K562 (cell line): ENCODE results near the gene MYMX. TPM values are rescaled to one million over a fixed set of nuclear protein-coding genes. Genes with fewer than 3 reads are reported as not detected.

Experiments
- ARNT ChIP-seq, 2 experiments: fragments of 450-650 bp; IDR thresholded peaks; 2 replicates each; pipeline ENCODE4 v1.6.1; 2016; ENCODE audit warnings: mild to moderate bottlenecking in 1 of 2
- BCOR ChIP-seq: fragments of 450-650 bp; IDR thresholded peaks from 2 replicates; pipeline ENCODE4 v1.6.1; 2016
- BHLHE40 ChIP-seq: IDR thresholded peaks from 2 replicates; pipeline ENCODE4 v1.6.1; 2011; ENCODE audit warnings: low read length, improper control_type of control experiment
- E2F3 ChIP-seq: fragments of 250-450 bp; sonication (Bioruptor Pico); IDR thresholded peaks from 2 replicates; pipeline ENCODE4 v1.4.0; 2020; ENCODE audit warnings: mild to moderate bottlenecking
- FOXK2 ChIP-seq, 2 experiments: fragments of 450-650 bp; IDR thresholded peaks in 1 of 2; conservative IDR thresholded peaks in 1 of 2; 2 replicates each; pipeline ENCODE4 v1.6.1; 2016; ENCODE audit warnings: low read depth in 2 of 2, mild to moderate bottlenecking in 1 of 2
- JUND ChIP-seq, 2 experiments: IDR thresholded peaks; 2 replicates in 1 of 2; 3 replicates in 1 of 2; pipeline ENCODE4 v1.6.1; 2011; ENCODE audit warnings: borderline replicate concordance in 2 of 2, low read depth in 2 of 2, low read length in 2 of 2, improper control_type of control experiment in 1 of 2, missing biosample characterization in 1 of 2, missing genetic modification characterization in 1 of 2, missing genetic modification reagents in 1 of 2
- MCM3 ChIP-seq: fragments of 450-650 bp; IDR thresholded peaks from 2 replicates; pipeline ENCODE4 v1.6.1; 2016
- MTF1 ChIP-seq: fragments of 250-450 bp; sonication (Bioruptor Pico); IDR thresholded peaks from 2 replicates; pipeline ENCODE4 v1.9.0; 2021; ENCODE audit warnings: moderate library complexity, mild to moderate bottlenecking, inconsistent platforms, borderline replicate concordance
- NCOR1 ChIP-seq: fragments of 450-650 bp; IDR thresholded peaks from 2 replicates; pipeline ENCODE4 v1.6.1; 2016; ENCODE audit warnings: mild to moderate bottlenecking, moderate library complexity
- NR1H2 ChIP-seq: sonication (generic); formaldehyde crosslinking; IDR thresholded peaks from 2 replicates; pipeline ENCODE4 v1.4.0; 2020; ENCODE audit warnings: mild to moderate bottlenecking, missing genetic modification reagents
- NR2C1 ChIP-seq, 2 experiments: fragments of 450-650 bp; IDR thresholded peaks; 2 replicates each; pipeline ENCODE4 v1.6.1; 2017; ENCODE audit warnings: mild to moderate bottlenecking in 2 of 2, antibody characterized with exemption in 1 of 2, inconsistent platforms in 1 of 2, missing compliant biosample characterization in 1 of 2, missing genetic modification characterization in 1 of 2
- RBM15 ChIP-seq: fragments of 200-400 bp; formaldehyde crosslinking; IDR thresholded peaks from 2 replicates; pipeline ENCODE4 v1.6.1; 2018; ENCODE audit warnings: mild to moderate bottlenecking, low read length, moderate library complexity; ENCODE audit not compliant: insufficient read depth
- SAFB2 ChIP-seq: fragments of 200-400 bp; formaldehyde crosslinking; IDR thresholded peaks from 2 replicates; pipeline ENCODE4 v1.6.1; 2018; ENCODE audit warnings: borderline replicate concordance, low read length, low read depth, moderate library complexity; ENCODE audit not compliant: severe bottlenecking
- SMARCE1 ChIP-seq: fragments of 450-650 bp; IDR thresholded peaks from 2 replicates; pipeline ENCODE4 v1.7.1; 2016; ENCODE audit warnings: mild to moderate bottlenecking
- TAF15 ChIP-seq: fragments of 200-400 bp; formaldehyde crosslinking; IDR thresholded peaks from 2 replicates; pipeline ENCODE4 v1.6.1; 2017; ENCODE audit warnings: mild to moderate bottlenecking, low read depth, low read length, moderate library complexity
- ZKSCAN8 ChIP-seq: fragments of 200-800 bp; sonication (Bioruptor generic); IDR thresholded peaks from 2 replicates; pipeline ENCODE4 v1.6.1; 2016; ENCODE audit warnings: missing genetic modification characterization, missing compliant biosample characterization
- ZNF311 ChIP-seq: fragments of 250-450 bp; sonication (Bioruptor Pico); IDR thresholded peaks from 2 replicates; pipeline ENCODE4 v1.4.0; 2020; ENCODE audit warnings: mild to moderate bottlenecking, moderate library complexity
- ZNF347 ChIP-seq: fragments of 450-650 bp; formaldehyde crosslinking; IDR thresholded peaks from 2 replicates; pipeline ENCODE4 v1.4.0; 2020; ENCODE audit warnings: low read depth, mild to moderate bottlenecking, moderate library complexity
- ZNF445 ChIP-seq: fragments of 250-450 bp; sonication (Bioruptor Pico); IDR thresholded peaks from 2 replicates; pipeline ENCODE4 v1.4.0; 2020; ENCODE audit warnings: low read depth, mild to moderate bottlenecking, moderate library complexity
- ZNF778 ChIP-seq: fragments of 450-650 bp; formaldehyde crosslinking; IDR thresholded peaks from 2 replicates; pipeline ENCODE4 v1.4.0; 2020; ENCODE audit warnings: mild to moderate bottlenecking, moderate library complexity
- polyA plus RNA-seq, 8 experiments: library from polyadenylated mRNA; depleted of rRNA in 4 of 8; stranded (reverse) in 5 of 8; unstranded in 3 of 8; fragments of >200 nt; fragmentation: Nextera tagmentation in 2 of 8; fragmentation: Illumina TruSeq in 1 of 8; extraction: Ambion mirVana in 2 of 8; extraction: Trizol in 1 of 8; gene quantifications; 2 replicates each; pipeline versions ENCODE4 v1.2.1 to v1.2.3, GENCODE V29; 2011 to 2014; ENCODE audit warnings: inconsistent platforms in 1 of 8, missing spikeins in 1 of 8
- total RNA-seq, 7 experiments: library from RNA; depleted of rRNA in 6 of 7; stranded (reverse); fragments of >200 nt in 6 of 7; fragmentation: Illumina TruSeq in 2 of 7; extraction: Trizol in 2 of 7; gene quantifications; 2 replicates each; pipeline versions ENCODE4 v1.2.1 to v1.2.3, GENCODE V29; 2011 to 2021; ENCODE audit warnings: low replicate concordance in 1 of 7
- TF ChIP-seq, protein P1 (sequence below): fragments of 250-450 bp; sonication (Bioruptor Pico); IDR thresholded peaks from 2 replicates; pipeline ENCODE4 v1.8.0; 2022; ENCODE audit warnings: inconsistent platforms
- TF ChIP-seq, protein P2 (sequence below): fragments of 450-650 bp; IDR thresholded peaks from 2 replicates; pipeline ENCODE4 v1.6.1; 2014; ENCODE audit warnings: low read depth, mild to moderate bottlenecking, moderate library complexity, borderline replicate concordance
- TF ChIP-seq, protein P3 (sequence below): sonication (generic); formaldehyde crosslinking; IDR thresholded peaks from 2 replicates; pipeline ENCODE4 v1.8.0; 2022; ENCODE audit warnings: mild to moderate bottlenecking, missing genetic modification reagents
- TF ChIP-seq, protein P4 (sequence below): sonication (generic); formaldehyde crosslinking; IDR thresholded peaks from 2 replicates; pipeline ENCODE4 v1.8.0; 2022; ENCODE audit warnings: mild to moderate bottlenecking, missing genetic modification reagents

The MYMX gene
- total and polyA plus RNA-seq, 9 of the 15 experiments (the other 6 are each of a cell fraction or from before 2014, with no cell fraction given) = 0.12 TPM; not detected in 8

DNA sequence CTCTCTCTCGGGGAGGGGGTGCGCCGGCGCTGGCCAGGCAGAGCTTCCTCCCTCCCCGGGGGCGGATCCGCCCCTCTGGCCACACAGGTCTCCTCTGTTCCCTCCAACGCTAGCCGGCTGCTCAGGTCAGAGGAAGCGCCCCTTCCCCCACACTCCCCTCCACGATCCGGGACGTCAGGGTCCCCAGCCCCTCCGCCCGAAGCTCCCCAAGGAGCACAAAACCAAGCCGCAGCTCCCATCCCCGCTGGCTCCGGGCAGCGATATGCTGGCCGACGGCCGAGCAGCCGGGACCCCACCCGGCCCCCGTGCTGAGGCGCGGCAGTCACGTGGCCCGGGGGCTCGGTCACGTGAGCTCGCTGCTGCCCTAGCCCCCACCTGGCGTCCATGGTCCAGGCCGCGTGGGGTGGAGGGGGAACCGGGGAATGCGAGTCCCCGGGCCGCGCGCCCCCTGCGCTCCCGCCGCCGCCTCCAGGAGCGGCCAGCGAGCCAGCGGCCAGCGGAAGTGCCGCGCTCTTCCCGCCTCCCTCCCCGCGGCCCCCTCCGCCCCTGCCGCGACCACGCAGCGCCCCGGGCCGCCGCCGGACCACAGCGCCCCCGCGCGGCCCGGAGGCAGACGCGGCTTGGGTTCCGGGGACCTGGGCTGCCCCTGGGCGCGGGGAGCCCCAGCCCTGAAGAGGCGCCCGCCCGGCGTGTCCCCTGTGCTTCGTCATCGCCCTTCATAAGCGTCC lies 40.5 kb downstream of the MYMX start, which contains the start of gene SLC35B2 (continued):
- TF ChIP-seq, protein P1, sequence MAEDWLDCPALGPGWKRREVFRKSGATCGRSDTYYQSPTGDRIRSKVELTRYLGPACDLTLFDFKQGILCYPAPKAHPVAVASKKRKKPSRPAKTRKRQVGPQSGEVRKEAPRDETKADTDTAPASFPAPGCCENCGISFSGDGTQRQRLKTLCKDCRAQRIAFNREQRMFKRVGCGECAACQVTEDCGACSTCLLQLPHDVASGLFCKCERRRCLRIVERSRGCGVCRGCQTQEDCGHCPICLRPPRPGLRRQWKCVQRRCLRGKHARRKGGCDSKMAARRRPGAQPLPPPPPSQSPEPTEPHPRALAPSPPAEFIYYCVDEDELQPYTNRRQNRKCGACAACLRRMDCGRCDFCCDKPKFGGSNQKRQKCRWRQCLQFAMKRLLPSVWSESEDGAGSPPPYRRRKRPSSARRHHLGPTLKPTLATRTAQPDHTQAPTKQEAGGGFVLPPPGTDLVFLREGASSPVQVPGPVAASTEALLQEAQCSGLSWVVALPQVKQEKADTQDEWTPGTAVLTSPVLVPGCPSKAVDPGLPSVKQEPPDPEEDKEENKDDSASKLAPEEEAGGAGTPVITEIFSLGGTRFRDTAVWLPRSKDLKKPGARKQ (CRISPR knock-in tag) = no peak
- TF ChIP-seq ZKSCAN8 = no peak
- peak; percentile 54; the same call in 1 of the 2 replicates for TF ChIP-seq BCOR
- no peak; the same call in 1 of the 2 replicates for TF ChIP-seq NR1H2
- TF ChIP-seq, protein P2, sequence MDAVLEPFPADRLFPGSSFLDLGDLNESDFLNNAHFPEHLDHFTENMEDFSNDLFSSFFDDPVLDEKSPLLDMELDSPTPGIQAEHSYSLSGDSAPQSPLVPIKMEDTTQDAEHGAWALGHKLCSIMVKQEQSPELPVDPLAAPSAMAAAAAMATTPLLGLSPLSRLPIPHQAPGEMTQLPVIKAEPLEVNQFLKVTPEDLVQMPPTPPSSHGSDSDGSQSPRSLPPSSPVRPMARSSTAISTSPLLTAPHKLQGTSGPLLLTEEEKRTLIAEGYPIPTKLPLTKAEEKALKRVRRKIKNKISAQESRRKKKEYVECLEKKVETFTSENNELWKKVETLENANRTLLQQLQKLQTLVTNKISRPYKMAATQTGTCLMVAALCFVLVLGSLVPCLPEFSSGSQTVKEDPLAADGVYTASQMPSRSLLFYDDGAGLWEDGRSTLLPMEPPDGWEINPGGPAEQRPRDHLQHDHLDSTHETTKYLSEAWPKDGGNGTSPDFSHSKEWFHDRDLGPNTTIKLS = peak; percentile 69
- TF ChIP-seq, protein P3, sequence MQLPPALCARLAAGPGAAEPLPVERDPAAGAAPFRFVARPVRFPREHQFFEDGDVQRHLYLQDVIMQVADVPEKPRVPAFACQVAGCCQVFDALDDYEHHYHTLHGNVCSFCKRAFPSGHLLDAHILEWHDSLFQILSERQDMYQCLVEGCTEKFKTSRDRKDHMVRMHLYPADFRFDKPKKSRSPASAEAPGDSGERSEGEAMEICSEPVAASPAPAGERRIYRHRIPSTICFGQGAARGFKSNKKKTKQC (CRISPR knock-in tag) = peak; percentile 35
- TF ChIP-seq E2F3 = no peak
- no peak for TF ChIP-seq NR2C1 (IDR thresholded peaks at IDR 0.05)
- no peak for TF ChIP-seq NR2C1 (tag; IDR thresholded peaks at IDR 0.05)
- no peak for TF ChIP-seq MCM3
- TF ChIP-seq NCOR1 = no peak; the same call in 1 of the 2 replicates
- TF ChIP-seq, protein P4, sequence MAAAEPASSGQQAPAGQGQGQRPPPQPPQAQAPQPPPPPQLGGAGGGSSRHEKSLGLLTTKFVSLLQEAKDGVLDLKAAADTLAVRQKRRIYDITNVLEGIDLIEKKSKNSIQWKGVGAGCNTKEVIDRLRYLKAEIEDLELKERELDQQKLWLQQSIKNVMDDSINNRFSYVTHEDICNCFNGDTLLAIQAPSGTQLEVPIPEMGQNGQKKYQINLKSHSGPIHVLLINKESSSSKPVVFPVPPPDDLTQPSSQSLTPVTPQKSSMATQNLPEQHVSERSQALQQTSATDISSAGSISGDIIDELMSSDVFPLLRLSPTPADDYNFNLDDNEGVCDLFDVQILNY (CRISPR knock-in tag) = no peak
- TF ChIP-seq TAF15 = no peak
- TF ChIP-seq MTF1 = no peak
- no peak for TF ChIP-seq SAFB2
- TF ChIP-seq ZNF311 (CRISPR knock-in tag) = no peak
- TF ChIP-seq JUND (IDR thresholded peaks at IDR 0.05; ENCODE audit: borderline replicate concordance, low read depth, low read length) = peak; percentile 70; the same call in 1 of the 2 replicates
- no peak for TF ChIP-seq JUND (tag; IDR thresholded peaks at IDR 0.05; ENCODE audit: borderline replicate concordance, low read depth, low read length)
- no peak for TF ChIP-seq ZNF445 (CRISPR knock-in tag)
- TF ChIP-seq RBM15 = no peak
- TF ChIP-seq SMARCE1 = peak; percentile 65
- TF ChIP-seq FOXK2 (conservative IDR thresholded peaks at IDR 0.05 in 1 of 2, IDR thresholded peaks at IDR 0.05 in 1 of 2; ENCODE audit: low read depth in 2 of 2) = no peak; a peak in 1 of 4 replicates
- TF ChIP-seq ARNT (IDR thresholded peaks at IDR 0.05) = no peak
- TF ChIP-seq ZNF347 (CRISPR knock-in tag) = no peak
- peak; percentile 98 for TF ChIP-seq BHLHE40
- no peak for TF ChIP-seq ZNF778 (CRISPR knock-in tag)
